Tibial artery (tissue), 4 donors: ENCODE data around the gene DLG2.

Source experiments
- DNase-seq, 2 donors: peaks; one replicate each; pipeline ENCODE4 v3.0.0-alpha.2; 2019
- H3K27ac ChIP-seq, 2 donors: fragments of 200-600 bp; sonication (generic) in 1 of 2; 1 replicate in 1 of 2; 2 replicates in 1 of 2; pipeline ENCODE4 v1.5.1; 2018 to 2019; ENCODE audit warnings: mild to moderate bottlenecking in 1 of 2
- H3K27me3 ChIP-seq, 2 donors: fragments of 200-600 bp; sonication (generic) in 1 of 2; one replicate each; pipeline versions ENCODE4 v1.5.1 to v1.6.0; 2016 to 2019
- H3K36me3 ChIP-seq, 3 donors: fragments of 200-600 bp; sonication (generic) in 2 of 3; one replicate each; pipeline ENCODE4 v1.5.1; 2016 to 2019; ENCODE audit warnings: mild to moderate bottlenecking in 2 of 3
- H3K4me1 ChIP-seq, 4 donors: fragments of 200-600 bp; sonication (generic) in 2 of 4; 1 replicate in 3 of 4; 2 replicates in 1 of 4; pipeline ENCODE4 v1.5.1; 2016 to 2019
- H3K4me3 ChIP-seq, 2 donors: fragments of 200-600 bp; sonication (generic) in 1 of 2; 1 replicate in 1 of 2; 2 replicates in 1 of 2; pipeline ENCODE4 v1.5.1; 2018 to 2019; ENCODE audit warnings: mild to moderate bottlenecking in 2 of 2
- H3K9me3 ChIP-seq, 3 donors: fragments of 200-600 bp; sonication (generic) in 1 of 3; one replicate each; pipeline ENCODE4 v1.5.1; 2016 to 2019
- CTCF ChIP-seq, 2 experiments: fragments of 200-600 bp in 1 of 2; fragments of 450-650 bp in 1 of 2; IDR thresholded peaks; one replicate each; pipeline ENCODE4 v1.5.1; 2017 to 2019; ENCODE audit warnings: antibody characterized with exemption in 2 of 2, mild to moderate bottlenecking in 1 of 2, moderate library complexity in 1 of 2
- intact Hi-C: fragments of 100-400 bp; cut with DNase I; formaldehyde crosslinking; loops from one replicate; pipeline ENCODE4 v1.15.0; 2023; ENCODE audit warnings: low total_unique reads

The DLG2 gene

GRCh38 chr11:84687433-84687832 lies 939.7 kb downstream of the DLG2 start:
- H3K27ac ChIP-seq = no peak overlapping the region

GRCh38 chr11:84686716-84687115 lies 940.4 kb downstream of the DLG2 start:
- intact Hi-C loops = no loop called here
- no peaks in the 10 kb centered on the region for H3K27me3 ChIP-seq
- no peak overlapping the region for H3K27ac ChIP-seq
- TF ChIP-seq CTCF (IDR thresholded peaks at IDR 0.05) = no peak
- no peaks in the 10 kb centered on the region for H3K4me1 ChIP-seq
- DNase-seq = no peak
- no peaks in the 10 kb centered on the region for H3K36me3 ChIP-seq
- no peaks in the 10 kb centered on the region for H3K9me3 ChIP-seq
- H3K4me3 ChIP-seq = no peak overlapping the region

More at GRCh38 chr11:84687433-84687832, 939.7 kb downstream of the DLG2 start:
- Histone ChIP-seq H3K4me1 (no peaks in the 10 kb centered on the region), H3K9me3 (no peaks in the 10 kb centered on the region), H3K27me3 (no peaks in the 10 kb centered on the region), H3K36me3 (no peaks in the 10 kb centered on the region), H3K4me3 (no peak overlapping the region)
- DNase-seq = no peak
- TF ChIP-seq CTCF (IDR thresholded peaks at IDR 0.05) = no peak
- intact Hi-C loops = no loop called here

- intact Hi-C loops = no loop called here
- no peak for TF ChIP-seq CTCF (IDR thresholded peaks at IDR 0.05)
- no peaks in the 10 kb centered on the region for H3K9me3 ChIP-seq
- no peaks in the 10 kb centered on the region for H3K4me1 ChIP-seq
- H3K27me3 ChIP-seq = no peaks in the 10 kb centered on the region
- DNase-seq = no peak
- no peaks in the 10 kb centered on the region for H3K36me3 ChIP-seq
- H3K4me3 ChIP-seq = no peak overlapping the region
- no peak overlapping the region for H3K27ac ChIP-seq
These were observed 941.2 kb downstream of the DLG2 start for GRCh38 chr11:84685976-84686375.

GRCh38 chr11:84685149-84685548 lies 942.0 kb downstream of the DLG2 start:
- H3K27ac ChIP-seq = no peak overlapping the region
- H3K36me3 ChIP-seq = no peaks in the 10 kb centered on the region
- no peaks in the 10 kb centered on the region for H3K27me3 ChIP-seq
- H3K4me1 ChIP-seq = no peaks in the 10 kb centered on the region
- no peak for TF ChIP-seq CTCF (IDR thresholded peaks at IDR 0.05)
- no peaks in the 10 kb centered on the region for H3K9me3 ChIP-seq
- H3K4me3 ChIP-seq = no peak overlapping the region
- intact Hi-C loops = no loop called here
- DNase-seq = no peak

GRCh38 chr11:84681456-84681855 lies 945.7 kb downstream of the DLG2 start:
- Histone ChIP-seq H3K36me3 (no peaks in the 10 kb centered on the region), H3K27me3 (no peaks in the 10 kb centered on the region), H3K27ac (no peak overlapping the region), H3K9me3 (no peaks in the 10 kb centered on the region), H3K4me3 (no peak overlapping the region), H3K4me1 (no peaks in the 10 kb centered on the region)
- intact Hi-C loops = no loop called here
- no peak for TF ChIP-seq CTCF (IDR thresholded peaks at IDR 0.05)
- DNase-seq = no peak

GRCh38 chr11:84675396-84676025 lies 951.6 kb downstream of the DLG2 start:
- no peaks in the 10 kb centered on the region for H3K4me1 ChIP-seq
- no peak overlapping the region for H3K27ac ChIP-seq
- H3K4me3 ChIP-seq = no peak overlapping the region
- H3K9me3 ChIP-seq = no peaks in the 10 kb centered on the region
- intact Hi-C loops = loop anchor here (5.0 kb wide), 1 partner anchor 867 kb away; no protein-coding TSS in a partner anchor
- H3K27me3 ChIP-seq = no peaks in the 10 kb centered on the region
- H3K36me3 ChIP-seq = no peaks in the 10 kb centered on the region
- TF ChIP-seq CTCF (IDR thresholded peaks at IDR 0.05) = no peak
- DNase-seq = no peak
